CD8-positive, alpha-beta memory T cell (primary cell): ENCODE measurements around the gene ARMC7. TPM values are rescaled to one million over a fixed set of nuclear protein-coding genes. Genes with fewer than 3 reads are reported as not detected.

Source experiments
- CTCF ChIA-PET: fragments of 350-600 bp; sonication (Branson Sonifier 250); formaldehyde crosslinking; loops from one replicate; lab custom pipeline; 2021; ENCODE audit warnings: antibody characterized with exemption; lab: Charles Lee
- POLR2A ChIA-PET: fragments of 350-600 bp; sonication (Branson Sonifier 250); formaldehyde crosslinking; loops from one replicate; lab custom pipeline; 2021; ENCODE audit warnings: antibody characterized with exemption; lab: Charles Lee
- DNase-seq, 5 donors: peaks; one replicate each; pipeline versions ENCODE4 v3.0.0 to v3.0.0-alpha.2; 2020 to 2022; ENCODE audit warnings: mixed read lengths in 1 of 5
- H3K27ac ChIP-seq: one replicate; pipeline ENCODE4 v1.7.0; 2013; ENCODE audit warnings: low read depth, mild to moderate bottlenecking, low read length, moderate library complexity
- H3K27me3 ChIP-seq: 2 replicates; pipeline ENCODE4 v1.7.0; 2013; ENCODE audit warnings: low read length, mild to moderate bottlenecking; ENCODE audit not compliant: insufficient read depth, poor library complexity, severe bottlenecking
- H3K36me3 ChIP-seq: 2 replicates; pipeline ENCODE4 v1.7.0; 2013; ENCODE audit warnings: mild to moderate bottlenecking, low read length, moderate library complexity; ENCODE audit not compliant: insufficient read depth
- H3K4me1 ChIP-seq: 2 replicates; pipeline ENCODE4 v1.7.0; 2013; ENCODE audit warnings: mild to moderate bottlenecking, low read length, moderate library complexity; ENCODE audit not compliant: insufficient read depth
- H3K4me3 ChIP-seq: 2 replicates; pipeline ENCODE4 v1.7.0; 2013; ENCODE audit warnings: mild to moderate bottlenecking, low read length
- H3K9me3 ChIP-seq: 2 replicates; pipeline ENCODE4 v1.7.0; 2013; ENCODE audit warnings: mild to moderate bottlenecking, low read length
- H3K27ac Mint-ChIP-seq, 8 donors: one replicate each; pipeline ENCODE4 v1.8.0; 2020 to 2021; ENCODE audit warnings: mixed read lengths in 8 of 8, mild to moderate bottlenecking in 6 of 8, inconsistent platforms in 3 of 8, moderate library complexity in 3 of 8
- H3K27me3 Mint-ChIP-seq, 2 donors: one replicate each; pipeline ENCODE4 v1.8.0; 2020 to 2021; ENCODE audit warnings: mixed read lengths in 2 of 2, mild to moderate bottlenecking in 1 of 2, moderate library complexity in 1 of 2
- H3K36me3 Mint-ChIP-seq, 3 donors: one replicate each; pipeline ENCODE4 v1.8.0; 2020 to 2021; ENCODE audit warnings: mixed read lengths in 3 of 3, inconsistent platforms in 1 of 3, mild to moderate bottlenecking in 1 of 3
- H3K4me1 Mint-ChIP-seq, 3 donors: one replicate each; pipeline ENCODE4 v1.8.0; 2020 to 2021; ENCODE audit warnings: mixed read lengths in 3 of 3, inconsistent platforms in 1 of 3, mild to moderate bottlenecking in 1 of 3
- H3K4me3 Mint-ChIP-seq, 7 donors: one replicate each; pipeline ENCODE4 v1.8.0; 2020 to 2021; ENCODE audit warnings: mixed read lengths in 7 of 7, mild to moderate bottlenecking in 6 of 7, moderate library complexity in 4 of 7, inconsistent platforms in 2 of 7
- H3K9me3 Mint-ChIP-seq, 5 donors: one replicate each; pipeline ENCODE4 v1.8.0; 2020 to 2022; ENCODE audit warnings: mixed read lengths in 5 of 5, mild to moderate bottlenecking in 3 of 5, moderate library complexity in 2 of 5, inconsistent platforms in 1 of 5
- polyA plus RNA-seq: library from polyadenylated mRNA; unstranded; fragments of 300-500 nt; fragmentation: Illumina TruSeq; gene quantifications from one replicate; pipeline ENCODE4 v1.2.3, GENCODE V29; 2021
- total RNA-seq, 2 experiments: library from RNA; stranded (reverse); gene quantifications; one replicate each; pipeline ENCODE4 v1.2.3, GENCODE V29; 2021

Gene ARMC7
- 10 to 100 TPM; 15.2 to 15.9 TPM for total RNA-seq
- polyA plus RNA-seq = 4.0 TPM

GRCh38 chr17:75109407-75110233 is at the start of gene ARMC7:
ARMC7 (plus strand) TSS chr17:75109969; CDS start chr17:75110289, 320 bp downstream.
- Mint-ChIP-seq H3K4me3 (peak within 1 kb of the TSS; percentile 87 to 93 (median 91)), H3K4me1 (peaks cover 29 to 42% (median 36%) of the 10 kb centered on the region in 3 donors), H3K9me3 (no peaks in the 10 kb centered on the region), H3K27ac (peak within 1 kb of the TSS; percentile 81 to 96 (median 91)), H3K36me3 (peaks cover 0 to 19% (median 7%) of the 10 kb centered on the region in 3 donors), H3K27me3 (no peaks in the 10 kb centered on the region)
- ChIA-PET POLR2A (interaction anchor here (0.6 to 2.0 kb wide), 9 partner anchors 14 to 161 kb away, joined by 3 to 12 read pairs (median 5); partner anchors contain the start of genes MIF4GD, NT5C, SLC16A5 and SUMO2), CTCF (interaction anchor here (1.0 to 10.7 kb wide), 6 partner anchors 17 to 148 kb away, joined by 3 to 194 read pairs (median 8); partner anchors contain the start of genes NT5C and SLC16A5)
- no peaks in the 10 kb centered on the region for H3K36me3 ChIP-seq
- peaks cover 28% of the 10 kb centered on the region for H3K4me1 ChIP-seq
- peak within 1 kb of the TSS; percentile 59 for H3K27ac ChIP-seq
- H3K9me3 ChIP-seq = no peaks in the 10 kb centered on the region
- DNase-seq = peak; percentile 86 to 92 (median 88)
- no peaks in the 10 kb centered on the region for H3K27me3 ChIP-seq
- H3K4me3 ChIP-seq = peak within 1 kb of the TSS; percentile 93

- H3K9me3 ChIP-seq = no peaks in the 10 kb centered on the region
- DNase-seq = no peak
- Mint-ChIP-seq H3K36me3 (peaks cover 0 to 73% (median 28%) of the 10 kb centered on the region in 3 donors), H3K9me3 (no peaks in the 10 kb centered on the region), H3K4me1 (peaks cover 0 to 8% (median 5%) of the 10 kb centered on the region in 3 donors), H3K4me3 (no peak overlapping the region), H3K27me3 (no peaks in the 10 kb centered on the region), H3K27ac (no peak overlapping the region)
- H3K27ac ChIP-seq = no peak overlapping the region
- ChIA-PET CTCF (interaction anchor here (0.8 to 2.1 kb wide), 7 partner anchors 9 to 112 kb away, joined by 3 to 8 read pairs (median 3); partner anchors contain the start of genes ATP5PD, CDR2L and KCTD2), POLR2A (no interaction called here)
- no peaks in the 10 kb centered on the region for H3K27me3 ChIP-seq
- H3K4me1 ChIP-seq = peaks cover 4% of the 10 kb centered on the region
- H3K4me3 ChIP-seq = no peak overlapping the region
- peaks cover 40% of the 10 kb centered on the region for H3K36me3 ChIP-seq
Measured at GRCh38 chr17:75060434-75061054, 49.2 kb upstream of the ARMC7 start.

- POLR2A ChIA-PET = no interaction called here
- peaks cover 40% of the 10 kb centered on the region for H3K36me3 ChIP-seq
- no peaks in the 10 kb centered on the region for H3K9me3 Mint-ChIP-seq
Measured at GRCh38 chr17:75061055-75061438, 48.7 kb upstream of the ARMC7 start.

GRCh38 chr17:75061618-75062017 is 48.2 kb upstream of the ARMC7 start:
- H3K27ac Mint-ChIP-seq = no peak overlapping the region
- Histone ChIP-seq H3K27ac (no peak overlapping the region), H3K9me3 (no peaks in the 10 kb centered on the region), H3K36me3 (peaks cover 40% of the 10 kb centered on the region), H3K27me3 (no peaks in the 10 kb centered on the region), H3K4me3 (no peak overlapping the region), H3K4me1 (peaks cover 4% of the 10 kb centered on the region)
- no peaks in the 10 kb centered on the region for H3K9me3 Mint-ChIP-seq
- no peaks in the 10 kb centered on the region for H3K27me3 Mint-ChIP-seq
- ChIA-PET POLR2A (no interaction called here), CTCF (interaction anchor here (1.0 to 1.7 kb wide), 4 partner anchors 10 to 52 kb away, joined by 3 to 5 read pairs (median 3); no protein-coding TSS in a partner anchor)
- H3K4me1 Mint-ChIP-seq = peaks cover 4 to 5% (median 4%) of the 10 kb centered on the region in 3 donors
- no peak for DNase-seq
- peaks cover 0 to 63% (median 24%) of the 10 kb centered on the region in 3 donors for H3K36me3 Mint-ChIP-seq
- H3K4me3 Mint-ChIP-seq = no peak overlapping the region

More at GRCh38 chr17:75061055-75061438, 48.7 kb upstream of the ARMC7 start:
- H3K4me3 ChIP-seq = no peak overlapping the region
- Mint-ChIP-seq H3K27me3 (no peaks in the 10 kb centered on the region), H3K27ac (no peak overlapping the region), H3K4me1 (peaks cover 0 to 5% (median 3%) of the 10 kb centered on the region in 3 donors), H3K36me3 (peaks cover 0 to 69% (median 28%) of the 10 kb centered on the region in 3 donors), H3K4me3 (no peak overlapping the region)
- CTCF ChIA-PET = interaction anchor here (1.0 to 2.1 kb wide), 6 partner anchors 8 to 111 kb away, joined by 3 to 8 read pairs (median 4); partner anchors contain the start of gene CDR2L
- H3K4me1 ChIP-seq = peaks cover 4% of the 10 kb centered on the region
- H3K27me3 ChIP-seq = no peaks in the 10 kb centered on the region
- no peaks in the 10 kb centered on the region for H3K9me3 ChIP-seq
- DNase-seq = no peak
- no peak overlapping the region for H3K27ac ChIP-seq

GRCh38 chr17:75063201-75063600 is 46.6 kb upstream of the ARMC7 start:
- peaks cover 40% of the 10 kb centered on the region for H3K36me3 ChIP-seq
- no peak for DNase-seq

DNA sequence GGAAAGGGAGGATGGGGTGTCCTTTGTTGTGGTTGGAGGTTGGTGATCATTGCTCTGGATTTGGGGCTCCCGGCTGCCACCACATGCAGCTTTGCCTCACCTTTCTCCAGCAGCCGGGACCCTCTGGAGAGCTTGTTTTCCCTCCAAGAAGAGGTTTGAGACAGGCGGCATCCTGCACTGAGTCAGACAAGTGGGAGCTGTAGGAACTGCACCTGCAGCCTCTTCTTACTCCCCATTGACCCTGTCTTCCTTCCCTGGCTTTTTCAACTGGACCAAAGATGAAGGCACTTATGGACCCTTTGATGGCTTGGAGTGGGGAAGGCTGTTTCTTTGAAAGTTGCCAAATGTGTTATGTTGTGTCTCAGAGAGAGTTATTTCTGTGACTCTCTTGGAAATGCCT is 46.1 kb upstream of the ARMC7 start:
- Histone ChIP-seq H3K4me3 (no peak overlapping the region), H3K27me3 (no peaks in the 10 kb centered on the region), H3K36me3 (peaks cover 40% of the 10 kb centered on the region), H3K27ac (no peak overlapping the region), H3K4me1 (peaks cover 13% of the 10 kb centered on the region), H3K9me3 (no peaks in the 10 kb centered on the region)
- POLR2A ChIA-PET = no interaction called here
- Mint-ChIP-seq H3K36me3 (peaks cover 0 to 57% (median 22%) of the 10 kb centered on the region in 3 donors), H3K4me3 (no peak overlapping the region), H3K27ac (peak overlapping the region in 1 of 8 donors; percentile 24), H3K9me3 (no peaks in the 10 kb centered on the region), H3K4me1 (peaks cover 10 to 13% (median 12%) of the 10 kb centered on the region in 3 donors), H3K27me3 (no peaks in the 10 kb centered on the region)
- CTCF ChIA-PET = interaction anchor here (1.6 kb wide), 1 partner anchor 105 kb away, joined by 3 read pairs; no protein-coding TSS in a partner anchor
- DNase-seq = no peak

More at GRCh38 chr17:75063201-75063600, 46.6 kb upstream of the ARMC7 start:
- no peak overlapping the region for H3K27ac Mint-ChIP-seq
- POLR2A ChIA-PET = no interaction called here
- peaks cover 13% of the 10 kb centered on the region for H3K4me1 ChIP-seq
- no peak overlapping the region for H3K4me3 Mint-ChIP-seq
- no peaks in the 10 kb centered on the region for H3K9me3 ChIP-seq
- CTCF ChIA-PET = interaction anchor here (0.7 to 1.7 kb wide), 3 partner anchors 11 to 105 kb away, joined by 3 read pairs; partner anchors contain the start of genes ATP5PD and KCTD2
- no peaks in the 10 kb centered on the region for H3K27me3 Mint-ChIP-seq
- H3K36me3 Mint-ChIP-seq = peaks cover 0 to 57% (median 22%) of the 10 kb centered on the region in 3 donors
- H3K9me3 Mint-ChIP-seq = no peaks in the 10 kb centered on the region
- peaks cover 10 to 13% (median 12%) of the 10 kb centered on the region in 3 donors for H3K4me1 Mint-ChIP-seq
- H3K27me3 ChIP-seq = no peaks in the 10 kb centered on the region
- no peak overlapping the region for H3K4me3 ChIP-seq
- H3K27ac ChIP-seq = no peak overlapping the region

DNA sequence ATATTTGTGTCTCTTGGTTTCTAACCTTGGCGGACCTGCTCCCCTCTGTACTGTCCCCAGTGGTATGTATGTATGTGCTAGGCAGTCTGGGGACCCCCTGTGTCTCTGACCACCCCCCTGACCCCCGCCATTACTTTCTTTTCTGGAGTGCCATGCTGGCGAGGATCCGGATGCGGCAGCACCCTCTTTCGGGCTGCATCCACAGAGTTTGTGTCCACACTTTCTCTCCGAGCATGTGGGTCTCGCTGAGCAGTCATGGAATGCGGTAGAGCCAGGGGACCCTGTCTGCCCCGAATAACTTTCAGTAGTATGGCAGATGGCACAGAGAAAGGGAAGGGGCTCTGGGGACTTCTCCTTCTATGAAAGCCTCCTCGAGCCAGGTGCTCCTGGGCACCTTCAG is 45.7 kb upstream of the ARMC7 start:
- Histone ChIP-seq H3K27me3 (no peaks in the 10 kb centered on the region), H3K4me1 (peaks cover 13% of the 10 kb centered on the region), H3K4me3 (no peak overlapping the region), H3K27ac (no peak overlapping the region), H3K36me3 (peaks cover 40% of the 10 kb centered on the region), H3K9me3 (no peaks in the 10 kb centered on the region)
- Mint-ChIP-seq H3K4me3 (no peak overlapping the region), H3K9me3 (no peaks in the 10 kb centered on the region), H3K4me1 (peaks cover 12 to 16% (median 12%) of the 10 kb centered on the region in 3 donors), H3K27me3 (no peaks in the 10 kb centered on the region), H3K27ac (no peak overlapping the region), H3K36me3 (peaks cover 0 to 57% (median 22%) of the 10 kb centered on the region in 3 donors)
- CTCF ChIA-PET = interaction anchor here (1.6 kb wide), 1 partner anchor 106 kb away, joined by 3 read pairs; no protein-coding TSS in a partner anchor
- POLR2A ChIA-PET = no interaction called here
- DNase-seq = no peak
